ENCODE data around the gene ZKSCAN3. TPM values are rescaled to one million over a fixed set of nuclear protein-coding genes. Genes with fewer than 3 reads are reported as not detected.
A peak's percentile ranks its signal among the peaks of the same experiment; 100 is the strongest.

Gene ZKSCAN3
- total and polyA plus RNA-seq, 10 of the 15 experiments (the other 5 are each of a cell fraction or from before 2014, with no cell fraction given): 0.86 to 4.3 (median 3.1) TPM

GRCh38 chr6:28399350-28400121 lies 49.8 kb downstream of the ZKSCAN3 start, which contains the start of gene ZSCAN12 (continued):
- TF ChIP-seq ZNF687 (IDR thresholded peaks at IDR 0.05) (peak; percentile 69), POLR2AphosphoS5 (IDR thresholded peaks at IDR 0.05; ENCODE audit: low read length) (peak; percentile 92), CBX3 (IDR thresholded peaks at IDR 0.05; ENCODE audit: borderline replicate concordance, low read depth) (no peak), ASH2L (IDR thresholded peaks at IDR 0.05; ENCODE audit: borderline replicate concordance, low read depth) (no peak), ZZZ3 (IDR thresholded peaks at IDR 0.05; ENCODE audit: control insufficient read depth, insufficient read length, low read depth) (no peak), ZNF217 (IDR thresholded peaks at IDR 0.05) (0 out of 2 replicates have a peak, but pooled peaks have one; percentile 20), ZBTB11 (CRISPR knock-in tag; IDR thresholded peaks at IDR 0.05) (peak; percentile 89), FOS (IDR thresholded peaks at IDR 0.05; ENCODE audit: borderline replicate concordance, extremely low read depth, insufficient read length) (no peak), SUPT20H (IDR thresholded peaks at IDR 0.05; ENCODE audit: borderline replicate concordance, control insufficient read depth, low read depth, low read length) (no peak), PAX8 (IDR thresholded peaks at IDR 0.05) (0 out of 2 replicates have a peak, but pooled peaks have one; percentile 36), RCOR1 (conservative IDR thresholded peaks at IDR 0.05; ENCODE audit: low read depth, low read length) (0 out of 2 replicates have a peak, but pooled peaks have one; percentile 55), ZNF207 (IDR thresholded peaks at IDR 0.05; ENCODE audit: borderline replicate concordance) (peak; percentile 52), ZNF24 (IDR thresholded peaks at IDR 0.05) (peak; percentile 77), YBX1 (IDR thresholded peaks at IDR 0.05) (no peak), SREBF2 (IDR thresholded peaks at IDR 0.05; ENCODE audit: low read length) (peak; percentile 62), BCL11A (IDR thresholded peaks at IDR 0.05; ENCODE audit: low read depth, low read length) (no peak), MEF2A (IDR thresholded peaks at IDR 0.05; ENCODE audit: insufficient read depth, low read depth, low read length) (peak; percentile 39; the same call in 1 of the 2 replicates), NFIC (IDR thresholded peaks at IDR 0.05; ENCODE audit: low read depth, low read length) (0 out of 2 replicates have a peak, but pooled peaks have one; percentile 40), RAD51 (IDR thresholded peaks at IDR 0.05) (no peak), TAF1 (IDR thresholded peaks at IDR 0.05; ENCODE audit: borderline replicate concordance, low read depth, low read length) (peak; percentile 92)
- TF ChIP-seq, protein P1, sequence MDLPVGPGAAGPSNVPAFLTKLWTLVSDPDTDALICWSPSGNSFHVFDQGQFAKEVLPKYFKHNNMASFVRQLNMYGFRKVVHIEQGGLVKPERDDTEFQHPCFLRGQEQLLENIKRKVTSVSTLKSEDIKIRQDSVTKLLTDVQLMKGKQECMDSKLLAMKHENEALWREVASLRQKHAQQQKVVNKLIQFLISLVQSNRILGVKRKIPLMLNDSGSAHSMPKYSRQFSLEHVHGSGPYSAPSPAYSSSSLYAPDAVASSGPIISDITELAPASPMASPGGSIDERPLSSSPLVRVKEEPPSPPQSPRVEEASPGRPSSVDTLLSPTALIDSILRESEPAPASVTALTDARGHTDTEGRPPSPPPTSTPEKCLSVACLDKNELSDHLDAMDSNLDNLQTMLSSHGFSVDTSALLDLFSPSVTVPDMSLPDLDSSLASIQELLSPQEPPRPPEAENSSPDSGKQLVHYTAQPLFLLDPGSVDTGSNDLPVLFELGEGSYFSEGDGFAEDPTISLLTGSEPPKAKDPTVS (IDR thresholded peaks at IDR 0.05; ENCODE audit: low read depth, low read length): 0 out of 2 replicates have a peak, but pooled peaks have one; percentile 58

All from GM12878 (cell line).